ENCODE data around the gene ADGRL3.
"Not testable (repeated sequence)": the region's sequence is repeated elsewhere in the genome, so short reads cannot be mapped to it uniquely, and the experiment has no call there.

The ADGRL3 gene

DNA sequence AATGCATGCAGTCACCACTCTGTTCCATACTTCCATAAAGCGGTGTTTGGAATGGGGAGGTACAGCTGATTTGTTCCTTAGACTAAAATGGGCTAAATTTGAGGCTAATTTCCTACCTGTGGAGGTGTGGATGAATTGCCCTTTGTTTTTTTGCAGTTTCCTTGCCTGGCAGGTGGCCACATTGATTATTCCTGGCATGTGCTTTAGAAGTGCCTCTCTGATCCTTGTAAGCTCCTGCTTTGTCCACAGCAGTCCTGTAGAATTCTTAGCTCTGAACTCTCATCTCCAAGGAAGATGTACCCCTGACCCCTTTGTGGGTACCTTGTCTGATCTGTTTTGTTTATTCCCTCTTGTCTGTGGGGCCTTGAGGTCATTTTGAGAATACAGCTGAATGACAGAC is 136.8 kb downstream of the ADGRL3 start:
- no peak for DNase-seq (ENCODE audit: low read depth in 1 of 2, low spot score in 1 of 2)

DNA sequence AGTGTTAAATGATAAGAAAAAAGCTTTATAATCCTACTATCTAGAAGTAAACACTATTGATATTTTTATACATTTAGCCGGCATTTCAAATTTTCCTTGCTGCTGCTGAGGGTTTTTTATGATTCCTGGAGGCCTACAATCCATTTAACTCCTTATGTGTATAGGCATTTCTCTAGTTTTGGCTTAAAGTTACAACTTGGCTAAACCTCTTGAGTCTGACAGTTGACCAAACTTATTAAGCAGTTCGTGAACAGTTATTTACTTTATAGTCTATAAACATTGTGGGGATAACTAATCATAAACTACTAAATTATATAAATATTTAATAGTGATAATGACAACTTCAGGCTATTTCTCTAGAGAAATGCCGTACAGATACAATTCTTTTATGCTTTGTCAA is 141.9 kb downstream of the ADGRL3 start:
- no peak for DNase-seq (ENCODE audit: low read depth in 1 of 2, low spot score in 1 of 2)

DNA sequence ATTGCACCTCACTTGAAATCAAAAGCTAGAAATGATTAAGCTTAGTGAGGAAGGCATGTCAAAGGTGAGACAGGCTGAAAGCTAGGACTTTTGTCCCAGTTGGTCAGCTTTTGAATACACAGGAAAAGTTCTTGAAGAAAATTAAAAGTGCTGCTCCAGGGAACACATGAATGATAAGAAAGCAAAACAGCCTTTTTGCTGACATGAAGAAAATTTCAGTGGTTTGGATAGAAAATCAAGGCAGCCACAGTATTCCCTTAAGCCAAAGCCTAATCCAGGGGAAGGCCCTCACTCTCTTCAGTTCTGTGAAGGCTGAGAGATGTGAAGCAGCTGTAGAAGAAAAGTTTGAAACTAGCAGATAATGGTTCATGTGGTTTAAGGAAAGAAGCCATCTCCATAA is 150.8 kb downstream of the ADGRL3 start:
- DNase-seq (ENCODE audit: low read depth in 1 of 2, low spot score in 1 of 2) = no peak

DNA sequence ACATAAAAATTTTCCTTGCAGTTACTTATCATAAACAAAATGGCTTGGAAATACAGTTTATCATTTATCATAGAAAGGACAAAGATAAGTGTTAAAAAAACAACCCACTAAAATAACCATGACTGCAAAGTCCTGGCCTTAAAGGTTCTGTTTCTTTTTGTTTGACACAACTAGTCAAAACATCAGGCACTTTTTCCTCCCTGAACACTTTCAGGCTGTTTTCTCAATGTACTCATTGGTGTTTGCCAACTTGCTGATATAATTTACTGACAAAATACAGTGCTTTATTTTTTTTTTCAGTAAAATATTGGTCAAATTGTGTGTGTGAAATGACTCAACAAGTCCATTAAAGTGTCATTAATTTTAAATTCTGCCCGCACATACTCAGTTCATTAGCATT is 156.6 kb downstream of the ADGRL3 start:
- DNase-seq (ENCODE audit: low read depth in 1 of 2, low spot score in 1 of 2) = no peak

DNA sequence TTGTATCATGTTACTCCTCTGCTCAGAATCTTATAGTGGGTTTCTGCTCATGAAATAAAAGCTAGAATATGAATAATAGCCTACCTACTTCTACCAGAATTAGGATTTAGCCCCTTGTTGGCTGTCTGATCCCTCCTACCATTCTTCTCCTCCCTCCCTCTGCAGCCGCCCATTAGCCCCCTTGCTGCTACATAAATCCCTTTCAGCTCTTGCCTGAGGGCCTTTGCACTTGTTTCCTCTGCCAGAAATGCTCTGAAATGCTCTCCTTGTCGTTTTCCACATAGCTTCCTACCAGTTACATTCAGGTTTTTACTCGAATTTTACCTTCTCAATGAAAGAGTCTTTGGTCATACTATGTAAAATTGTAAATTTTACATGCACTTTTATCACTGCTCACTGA is 159.2 kb downstream of the ADGRL3 start:
- no peak for DNase-seq (ENCODE audit: low read depth in 1 of 2, low spot score in 1 of 2)

DNA sequence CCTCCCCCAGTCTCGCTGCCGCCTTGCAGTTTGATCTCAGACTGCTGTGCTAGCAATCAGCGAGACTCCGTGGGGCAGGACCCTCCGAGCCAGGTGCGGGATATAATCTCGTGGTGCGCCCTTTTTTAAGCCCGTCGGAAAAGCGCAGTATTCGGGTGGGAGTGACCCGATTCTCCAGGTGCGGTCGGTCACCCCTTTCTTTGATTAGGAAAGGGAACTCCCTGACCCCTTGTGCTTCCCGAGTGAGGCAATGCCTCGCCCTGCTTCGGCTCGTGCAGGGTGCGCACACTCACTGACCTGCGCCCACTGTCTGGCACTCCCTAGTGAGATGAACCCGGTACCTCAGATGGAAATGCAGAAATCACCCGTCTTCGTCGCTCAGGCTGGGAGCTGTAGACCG is 172.7 kb downstream of the ADGRL3 start:
- DNase-seq (ENCODE audit: low read depth in 1 of 2, low spot score in 1 of 2) = not testable (repeated sequence)

DNA sequence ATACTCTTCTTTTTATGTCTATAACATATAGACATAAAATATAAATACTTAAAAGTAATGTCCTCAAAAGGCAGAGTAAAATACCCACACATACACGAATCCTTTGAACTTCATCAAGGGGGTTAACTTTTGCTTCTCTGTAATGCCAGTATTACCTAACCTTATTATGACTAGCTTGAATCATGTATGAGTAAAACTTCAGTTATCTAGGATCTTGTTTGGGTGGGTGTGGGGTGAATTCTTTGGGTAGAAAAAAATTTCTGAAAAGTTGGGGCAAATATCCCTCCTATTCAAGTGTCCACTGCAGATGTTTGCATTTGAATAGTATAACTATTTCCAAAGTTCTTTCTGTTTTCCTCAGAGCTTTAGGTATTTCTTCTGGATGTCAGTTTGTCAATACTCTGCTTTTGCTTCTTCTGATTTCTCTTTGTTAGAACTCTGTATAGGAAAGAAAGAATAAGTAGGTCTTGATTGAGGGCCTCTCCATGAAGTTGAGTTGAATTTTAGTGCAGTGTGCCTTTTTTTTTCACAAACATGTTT is 173.8 kb downstream of the ADGRL3 start:
- DNase-seq (ENCODE audit: low read depth in 1 of 2, low spot score in 1 of 2) = no peak

DNA sequence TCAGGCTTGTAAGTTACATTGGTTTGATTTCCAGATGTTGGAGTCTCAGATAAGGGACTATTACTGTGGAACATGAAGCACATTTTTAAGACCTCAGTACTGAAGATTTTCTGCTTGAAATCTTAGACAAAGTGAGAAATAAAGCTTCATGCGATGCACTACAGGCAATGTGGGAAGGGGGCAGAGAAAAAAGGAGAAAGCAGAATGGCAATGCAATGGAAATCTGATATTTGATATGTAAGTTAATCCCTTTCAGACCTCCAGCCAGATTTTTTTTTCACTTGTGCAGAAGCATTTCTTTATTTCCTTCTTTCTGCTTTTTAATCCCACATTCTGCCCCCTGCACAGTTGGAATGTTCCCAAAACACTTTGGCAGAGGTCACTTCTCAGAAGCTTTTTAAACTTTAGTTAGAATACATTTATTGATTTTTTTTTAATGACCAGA is 174.3 kb downstream of the ADGRL3 start:
- no peak for DNase-seq (ENCODE audit: low read depth in 1 of 2, low spot score in 1 of 2)

DNA sequence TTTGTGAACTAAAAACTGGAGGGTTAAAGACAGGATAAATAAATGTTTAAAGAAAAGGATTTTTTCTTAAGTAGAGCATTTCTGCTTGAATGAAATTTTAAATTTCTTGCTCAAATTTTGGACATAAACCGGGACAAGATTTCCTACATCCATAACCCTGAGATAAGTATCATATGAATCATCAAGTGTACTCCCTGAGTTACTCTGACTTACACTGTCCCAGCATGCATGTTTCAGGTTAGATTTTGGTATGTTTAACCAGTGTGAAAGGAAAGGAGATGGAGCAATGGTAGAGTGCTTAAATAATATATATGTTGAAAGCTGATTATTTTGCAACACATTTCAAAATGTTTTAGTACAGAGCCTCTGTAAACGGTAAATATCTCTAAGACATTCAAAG is 175.2 kb downstream of the ADGRL3 start:
- DNase-seq (ENCODE audit: low read depth in 1 of 2, low spot score in 1 of 2) = no peak

DNA sequence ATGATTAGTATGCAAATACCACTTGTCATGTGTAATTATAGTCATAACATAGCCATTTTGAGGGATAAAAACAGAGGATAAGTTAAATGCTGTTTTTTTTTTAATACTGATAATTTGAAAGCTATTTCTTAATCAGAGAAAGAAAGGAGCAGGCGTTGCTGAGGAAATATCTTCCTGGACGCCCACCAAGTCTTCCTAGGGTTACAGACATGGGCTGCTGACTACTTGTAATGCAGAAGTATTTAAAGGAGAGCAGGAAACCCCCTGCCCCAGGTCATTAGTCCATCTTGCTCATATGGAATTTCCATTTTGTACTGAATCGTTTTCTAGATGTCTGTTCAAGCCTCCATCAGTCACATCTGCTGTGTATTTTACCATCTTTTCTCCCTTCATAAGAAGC is 176.2 kb downstream of the ADGRL3 start:
- DNase-seq (ENCODE audit: low read depth in 1 of 2, low spot score in 1 of 2) = no peak

DNA sequence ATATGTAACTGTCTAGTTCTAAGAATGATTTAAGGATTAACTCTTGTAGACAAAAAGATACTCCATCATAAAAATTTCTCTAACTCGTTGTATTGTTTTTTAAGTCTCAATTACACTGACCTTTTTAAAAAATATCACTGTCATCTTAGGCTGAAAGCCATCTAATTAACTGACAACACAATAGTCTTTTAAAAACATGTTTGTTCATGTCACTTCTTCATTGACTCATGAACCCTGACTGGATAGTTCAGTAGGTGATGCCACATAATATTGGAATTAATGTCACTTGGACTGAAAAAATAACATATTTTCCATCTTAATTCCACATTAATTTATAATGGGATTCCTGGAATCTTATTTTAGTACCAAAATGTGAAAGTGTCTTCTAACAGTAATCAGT is 179.3 kb downstream of the ADGRL3 start:
- DNase-seq (ENCODE audit: low read depth in 1 of 2, low spot score in 1 of 2) = no peak

DNA sequence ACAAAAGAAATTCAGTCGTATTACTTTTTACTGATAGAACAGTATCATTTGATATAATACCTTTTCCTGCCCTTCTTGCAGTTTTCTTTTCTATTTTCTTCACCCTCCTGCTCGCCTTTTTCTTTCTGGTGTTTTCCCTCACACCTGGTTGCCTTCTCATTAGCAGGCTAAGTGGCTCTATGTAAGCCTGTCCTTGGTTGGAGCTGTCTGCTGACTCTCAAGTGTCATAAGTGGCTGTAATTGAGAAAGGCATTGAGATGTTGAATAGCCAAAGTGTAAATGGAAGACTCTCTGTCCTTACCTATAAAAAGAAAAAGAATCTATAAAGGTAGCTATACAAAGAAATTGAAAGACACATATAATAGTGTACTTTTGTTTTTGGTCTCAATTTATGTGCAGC is 180.7 kb downstream of the ADGRL3 start:
- DNase-seq (ENCODE audit: low read depth in 1 of 2, low spot score in 1 of 2) = no peak

DNA sequence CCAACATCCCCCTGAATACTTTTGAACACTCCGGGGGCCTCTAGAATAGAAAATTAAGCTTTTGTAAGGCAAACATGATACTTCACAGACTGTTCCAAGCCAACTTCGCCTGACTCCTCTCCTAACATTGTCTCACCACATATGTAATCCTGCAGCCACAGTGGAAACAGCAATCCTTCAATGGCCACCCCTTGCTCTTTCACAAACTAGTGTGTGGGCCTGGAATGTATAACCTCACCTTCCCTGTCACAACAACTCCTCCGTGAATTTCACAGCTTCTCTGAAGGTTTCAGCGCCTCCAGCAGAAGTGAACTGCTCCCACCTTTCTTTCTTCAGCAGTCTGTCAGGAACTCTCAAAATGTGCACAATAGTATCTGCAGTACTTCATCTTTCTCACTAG is 185.1 kb downstream of the ADGRL3 start:
- DNase-seq (ENCODE audit: low read depth in 1 of 2, low spot score in 1 of 2) = no peak

DNA sequence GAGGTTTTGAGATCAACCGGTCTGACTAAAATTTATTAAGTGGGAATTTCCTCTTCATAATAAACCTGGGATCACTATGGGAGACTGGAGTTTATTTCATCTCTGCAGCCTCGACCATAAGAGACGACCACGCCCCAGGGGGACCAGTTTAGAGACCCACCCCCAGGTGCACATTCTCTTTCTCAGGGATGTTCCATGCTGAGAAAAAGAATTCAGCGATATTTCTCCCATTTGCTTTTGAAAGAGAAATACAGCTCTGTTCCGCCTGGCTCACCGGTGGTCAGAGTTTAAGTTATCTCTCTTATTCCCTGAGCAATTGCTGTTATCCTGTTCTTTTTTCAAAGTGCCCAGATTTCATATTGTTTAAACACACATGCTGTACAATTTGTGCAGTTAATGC is 187.2 kb downstream of the ADGRL3 start:
- not testable (repeated sequence) for DNase-seq (ENCODE audit: low read depth in 1 of 2, low spot score in 1 of 2)

DNA sequence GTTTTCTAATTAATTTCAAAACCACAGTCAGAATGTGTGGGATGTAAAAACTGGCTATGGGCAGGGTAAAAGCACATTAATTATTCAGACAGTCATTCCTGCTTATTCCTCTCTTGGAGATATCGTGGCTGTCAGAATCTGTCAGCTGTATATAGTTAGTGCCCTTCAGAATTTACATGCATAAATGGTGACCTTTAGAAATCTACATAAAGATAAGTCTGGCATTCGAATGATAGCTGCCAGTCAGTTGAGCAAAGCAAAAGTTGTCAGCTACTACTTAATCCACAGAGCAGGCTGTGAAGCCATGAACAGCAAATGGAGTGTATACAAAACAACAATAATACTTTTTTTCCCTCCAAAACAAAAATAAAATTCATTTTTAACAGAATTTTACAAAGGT is 189.5 kb downstream of the ADGRL3 start:
- DNase-seq (ENCODE audit: low read depth in 1 of 2, low spot score in 1 of 2) = no peak

DNA sequence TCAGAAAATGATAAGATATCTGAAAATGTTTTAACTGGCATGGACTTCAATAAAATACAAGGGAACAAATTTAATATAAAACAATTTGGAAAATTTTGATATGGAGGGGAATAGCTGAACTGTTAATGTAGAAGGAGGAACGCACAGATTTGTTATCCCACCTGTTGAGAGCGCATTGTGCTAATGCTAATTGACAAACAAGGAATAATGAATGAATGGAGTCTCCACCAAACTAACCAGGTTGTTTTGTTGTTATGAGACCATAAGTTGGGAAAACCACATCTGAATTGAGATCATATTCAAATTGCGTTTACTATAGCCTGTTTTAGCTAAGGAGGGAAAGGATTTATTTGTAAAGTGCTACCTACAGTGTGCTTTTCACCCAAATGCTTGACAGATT is 195.6 kb downstream of the ADGRL3 start:
- no peak for DNase-seq (ENCODE audit: low read depth in 1 of 2, low spot score in 1 of 2)

DNA sequence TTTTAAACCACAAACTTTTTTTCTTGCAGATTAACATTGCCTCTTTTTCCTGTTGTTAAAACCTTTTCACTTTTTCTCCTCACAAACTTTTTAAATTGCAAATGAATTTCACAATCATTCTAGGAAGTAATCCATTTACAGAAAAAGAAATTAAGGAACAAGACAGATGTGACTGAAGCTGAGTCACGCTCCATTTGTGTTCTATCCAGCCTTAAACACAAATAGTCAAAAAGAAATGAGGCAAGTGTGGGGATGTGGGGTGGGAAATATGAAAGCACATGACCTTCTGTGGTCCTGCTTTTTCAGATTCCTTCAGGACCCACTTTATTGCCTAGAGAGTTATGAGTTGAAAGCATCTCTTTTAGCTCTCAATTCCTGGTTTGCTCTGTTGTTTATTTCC is 197.0 kb downstream of the ADGRL3 start:
- no peak for DNase-seq (ENCODE audit: low read depth in 1 of 2, low spot score in 1 of 2)

DNA sequence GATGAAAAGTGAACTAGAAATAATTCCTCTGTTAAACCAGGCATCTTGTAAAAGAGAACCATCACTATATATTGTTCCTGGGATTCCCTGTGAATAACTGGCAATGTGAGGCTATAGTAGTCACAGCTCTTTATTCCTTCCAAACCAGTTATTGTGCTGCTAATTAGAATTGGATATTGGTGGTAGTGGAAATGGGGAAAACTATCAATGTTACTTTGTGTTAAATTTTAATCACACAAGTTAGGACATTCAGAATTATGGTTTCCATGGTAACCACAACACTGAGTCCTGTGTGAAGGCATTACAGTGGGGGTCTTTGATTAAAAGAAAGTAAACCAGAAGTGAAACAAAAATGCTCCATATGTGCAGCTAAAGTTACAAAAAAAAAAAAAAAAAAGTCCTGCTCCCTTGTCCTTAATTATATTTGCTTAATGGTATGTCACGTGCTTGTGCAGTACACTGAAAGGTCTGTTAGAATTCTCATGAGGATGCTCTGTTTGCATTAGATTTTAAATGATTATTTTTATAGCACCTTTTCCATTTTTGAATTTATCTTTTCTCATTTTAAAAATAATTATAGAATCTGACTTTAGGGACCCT is 200.4 kb downstream of the ADGRL3 start:
- DNase-seq (ENCODE audit: low read depth in 1 of 2, low spot score in 1 of 2) = no peak

DNA sequence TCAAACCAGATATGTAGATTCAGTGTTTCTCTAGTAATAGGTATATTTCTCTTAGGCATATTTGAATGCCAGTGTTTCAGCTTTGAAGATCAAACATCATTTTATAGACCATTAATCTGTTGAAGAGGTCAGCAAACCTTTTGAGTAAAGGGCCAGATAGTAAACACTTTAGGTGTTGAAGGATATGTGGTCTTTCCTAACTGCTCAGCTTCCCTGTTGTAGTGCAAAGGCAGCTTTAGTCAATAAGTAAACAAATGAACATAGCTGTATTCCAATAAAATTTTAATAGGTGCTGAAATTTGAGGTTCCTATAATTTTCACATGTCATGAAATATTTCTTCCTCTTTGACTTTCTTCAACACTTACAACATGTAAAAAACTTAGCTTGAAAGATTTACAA is 201.6 kb downstream of the ADGRL3 start:
- no peak for DNase-seq (ENCODE audit: low read depth in 1 of 2, low spot score in 1 of 2)

DNA sequence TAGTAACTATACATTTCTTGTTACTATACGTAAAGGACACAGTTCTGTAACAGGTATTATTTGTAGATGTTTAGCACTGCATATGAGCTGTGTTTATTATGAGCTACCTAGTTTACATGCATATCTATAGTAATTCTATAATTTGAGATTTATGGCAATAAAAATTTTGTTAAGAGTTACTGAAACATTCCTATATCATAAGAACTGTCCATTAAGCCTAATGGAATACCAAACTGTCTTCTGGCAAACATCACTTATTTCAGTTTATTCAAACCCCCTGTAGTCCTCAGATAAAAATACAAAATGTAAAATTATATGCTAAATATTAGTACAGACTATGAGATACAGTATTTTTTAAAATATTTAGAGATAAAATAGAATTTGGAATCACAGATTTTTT is 205.2 kb downstream of the ADGRL3 start:
- no peak for DNase-seq (ENCODE audit: low read depth in 1 of 2, low spot score in 1 of 2)

DNA sequence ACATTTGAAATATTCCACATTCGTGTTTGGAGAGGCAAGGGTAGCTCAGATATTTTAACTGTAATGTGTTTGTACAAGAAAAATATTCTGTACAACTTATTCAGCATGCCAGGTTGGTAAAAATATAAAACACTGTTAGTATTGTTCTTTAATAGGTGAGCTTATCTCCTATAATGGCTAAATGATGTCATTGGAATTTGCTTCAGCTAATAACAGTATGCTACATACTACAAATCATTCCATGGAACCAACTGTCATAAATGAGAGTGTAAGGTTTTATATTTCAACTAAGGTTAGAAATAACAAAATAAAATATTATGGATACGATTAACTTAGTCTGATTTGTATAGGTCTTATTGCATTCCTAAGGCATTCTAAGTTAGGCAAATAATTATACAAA is 206.6 kb downstream of the ADGRL3 start:
- no peak for DNase-seq (ENCODE audit: low read depth in 1 of 2, low spot score in 1 of 2)

DNA sequence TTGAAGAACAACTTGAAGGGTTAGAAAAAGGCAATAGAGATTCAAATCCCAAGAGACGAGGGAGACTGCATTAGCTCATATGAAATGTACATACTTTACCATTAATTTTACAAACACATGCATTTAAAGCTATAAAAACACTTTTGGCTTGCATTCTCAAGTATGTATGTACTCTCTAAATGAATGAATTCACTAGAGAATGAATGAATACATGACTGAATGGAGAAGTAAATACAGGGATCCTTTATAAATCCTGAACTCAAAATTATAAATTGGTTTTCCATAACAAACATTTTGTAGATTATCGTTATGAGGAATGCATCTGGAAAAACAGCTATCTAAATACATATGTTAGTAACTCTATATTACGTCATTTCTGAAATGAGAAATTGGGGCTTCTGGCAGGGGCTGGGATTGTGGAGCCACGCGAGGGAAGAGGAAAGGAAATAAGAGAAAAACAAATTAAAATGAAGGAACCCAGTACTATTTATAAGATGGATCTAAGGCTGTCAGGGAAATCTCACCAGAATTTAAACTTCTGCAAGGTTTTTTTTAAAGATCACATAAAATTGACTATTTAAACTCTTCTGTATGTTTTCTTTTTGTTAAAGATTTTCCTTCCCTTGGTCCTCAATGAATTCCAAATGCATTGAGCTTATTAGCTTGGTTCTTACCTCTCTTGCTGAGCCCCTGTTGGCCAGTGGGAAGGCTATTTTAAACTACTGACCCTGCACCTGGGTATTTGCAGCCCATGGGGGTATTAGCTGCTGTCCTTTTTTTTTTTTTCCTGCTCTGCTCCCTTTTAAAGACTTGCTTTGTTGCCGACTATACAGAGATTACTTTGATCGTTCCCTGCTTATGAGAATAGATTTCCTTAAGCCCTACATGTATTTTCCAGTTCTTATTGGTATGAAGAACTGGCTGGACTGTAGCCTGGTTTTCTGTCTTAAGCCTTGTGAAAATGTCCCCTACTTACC is 207.8 kb downstream of the ADGRL3 start:
- DNase-seq (ENCODE audit: low read depth in 1 of 2, low spot score in 1 of 2) = no peak

All from activated T-helper 1 cell treated with anti-CD3 and anti-CD28 coated beads, Interleukin-2, amount 50 U/mL, for 16 hours (primary cell).